Skeletal muscle cell (primary cell): Measurements from ENCODE around the gene NRG3.

ENCODE experiments used
- DNase-seq: peaks from one replicate; pipeline ENCODE4 v3.0.0-alpha.2; 2010; ENCODE audit warnings: low read depth
- H3K4me3 ChIP-seq: 2 replicates; pipeline ENCODE4 v1.5.1; 2011; ENCODE audit warnings: low read depth, mild to moderate bottlenecking, control low read depth, low read length, moderate library complexity

Gene NRG3

DNA sequence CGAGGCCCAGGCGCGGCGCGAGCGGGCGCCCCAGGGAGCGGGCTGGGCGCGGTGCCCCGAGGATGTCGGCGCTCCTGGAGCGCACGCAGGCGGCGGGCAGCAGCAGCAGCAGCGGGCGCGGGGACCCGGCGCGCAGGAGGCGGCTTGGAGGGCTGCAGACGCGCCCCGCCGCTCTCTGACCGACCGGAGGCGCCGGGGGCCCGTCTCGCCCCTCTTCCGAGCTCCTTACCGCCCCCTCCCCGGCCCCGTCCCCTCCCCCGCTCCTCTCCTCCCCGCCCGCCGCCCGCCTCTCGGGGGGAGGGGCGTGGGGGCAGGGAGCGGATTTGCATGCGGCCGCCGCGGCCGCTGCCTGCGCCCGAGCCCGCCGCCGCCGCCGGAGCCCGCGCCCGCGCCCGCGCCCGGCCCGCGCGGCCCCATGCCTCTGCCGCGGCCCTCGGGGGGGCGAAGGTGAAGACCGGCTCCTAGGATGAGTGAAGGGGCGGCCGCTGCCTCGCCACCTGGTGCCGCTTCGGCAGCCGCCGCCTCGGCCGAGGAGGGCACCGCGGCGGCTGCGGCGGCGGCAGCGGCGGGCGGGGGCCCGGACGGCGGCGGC lies at the start of gene NRG3:
NRG3 (plus strand) TSS at position 320 of the 592 bp plus-strand sequence.
- no peak for DNase-seq
- H3K4me3 ChIP-seq: no peak within 1 kb of the TSS

DNA sequence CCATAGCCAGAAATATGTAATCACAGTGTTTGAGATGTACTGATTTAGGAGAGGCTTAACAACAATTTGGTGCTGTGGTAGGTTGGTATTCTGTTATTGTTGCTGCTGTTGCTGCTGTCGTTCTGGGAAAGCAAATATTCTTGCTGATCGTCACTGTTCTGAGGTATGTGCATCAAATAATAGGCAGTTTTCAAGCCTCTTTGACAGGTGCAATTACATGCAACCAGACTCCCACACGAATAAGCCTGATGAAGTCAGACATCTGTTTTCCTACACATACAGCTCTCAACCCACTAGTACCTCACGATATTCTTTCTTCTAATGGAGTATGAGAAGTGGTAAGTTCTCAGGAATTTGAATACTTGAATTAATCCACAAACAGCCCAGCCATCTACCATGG lies 46.7 kb upstream of the NRG3 start:
- no peak for DNase-seq
- no peak overlapping the region for H3K4me3 ChIP-seq

- no peak for DNase-seq
- no peak overlapping the region for H3K4me3 ChIP-seq
Observed at GRCh38 chr10:81831060-81831459, 43.9 kb upstream of the NRG3 start.

DNA sequence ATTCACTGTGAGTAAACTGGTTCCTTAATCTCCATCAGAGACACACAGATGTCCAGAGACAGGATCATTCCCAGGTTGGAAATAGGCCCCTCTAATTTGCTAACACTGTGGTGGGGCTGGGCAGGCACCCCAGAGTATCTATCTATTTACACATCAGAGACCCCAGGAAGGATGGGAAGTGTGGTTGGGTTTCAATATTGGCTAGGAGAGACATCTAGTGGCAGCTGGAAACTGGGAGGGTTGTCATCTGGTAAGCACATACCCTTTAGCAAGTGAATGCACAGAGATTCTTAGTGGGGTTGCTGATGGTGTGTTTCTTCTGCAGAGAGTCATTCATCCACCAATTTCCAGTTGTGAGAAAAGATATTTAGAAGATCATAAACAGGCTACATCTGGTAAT lies 36.0 kb upstream of the NRG3 start:
- H3K4me3 ChIP-seq: no peak overlapping the region
- DNase-seq: no peak

GRCh38 chr10:81843042-81843441 lies 32.0 kb upstream of the NRG3 start:
- no peak for DNase-seq
- H3K4me3 ChIP-seq: no peak overlapping the region

GRCh38 chr10:81847675-81848074 lies 27.3 kb upstream of the NRG3 start:
- no peak overlapping the region for H3K4me3 ChIP-seq
- no peak for DNase-seq

- no peak overlapping the region for H3K4me3 ChIP-seq
- DNase-seq: no peak
Observed at GRCh38 chr10:81848514-81848913, 26.5 kb upstream of the NRG3 start.

- no peak overlapping the region for H3K4me3 ChIP-seq
- DNase-seq: no peak
Observed at GRCh38 chr10:81848931-81849330, 26.1 kb upstream of the NRG3 start.

- H3K4me3 ChIP-seq: no peak overlapping the region
- no peak for DNase-seq
Observed at GRCh38 chr10:81862596-81862995, 12.4 kb upstream of the NRG3 start.

DNA sequence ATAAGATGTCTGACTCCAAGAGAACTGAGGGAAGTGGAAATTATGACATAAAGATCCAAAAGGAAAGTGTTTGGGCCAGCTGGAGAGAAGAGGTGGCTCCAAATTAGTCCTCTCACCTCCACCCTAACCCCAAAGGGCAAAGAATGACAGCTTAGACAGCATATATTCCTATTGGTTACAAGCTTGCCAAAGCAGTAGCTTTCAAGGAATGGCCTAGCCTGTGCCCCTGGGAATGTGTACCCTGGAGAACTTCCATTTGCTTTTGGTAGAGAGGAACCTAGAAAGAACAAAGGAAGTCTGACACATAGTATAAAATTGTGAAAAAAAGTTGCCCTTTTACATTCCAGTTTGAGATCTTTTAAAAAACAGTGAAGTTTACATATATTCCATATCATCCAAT lies 11.2 kb upstream of the NRG3 start:
- DNase-seq: no peak
- no peak overlapping the region for H3K4me3 ChIP-seq

DNA sequence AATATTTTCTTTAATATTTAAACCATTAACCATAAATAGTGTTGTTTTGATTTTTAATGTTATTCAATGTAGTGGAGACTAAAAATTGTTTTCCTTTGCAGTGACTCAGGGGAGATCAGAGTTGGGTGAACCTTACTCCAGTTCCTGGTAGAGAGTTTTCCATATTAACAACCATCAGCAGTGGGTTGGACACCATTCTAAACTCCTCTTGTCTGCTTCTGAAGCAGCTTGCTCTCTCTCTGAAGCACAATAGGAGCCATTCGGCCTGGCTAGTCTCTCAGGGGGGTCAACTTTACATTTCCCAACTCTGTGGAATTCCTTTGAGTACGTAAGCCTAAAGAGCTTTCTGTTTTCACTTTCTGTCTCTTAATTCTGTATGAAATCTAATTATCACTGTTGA lies 9.4 kb upstream of the NRG3 start:
- no peak overlapping the region for H3K4me3 ChIP-seq
- no peak for DNase-seq

GRCh38 chr10:81866753-81867152 lies 8.2 kb upstream of the NRG3 start:
- DNase-seq: no peak
- H3K4me3 ChIP-seq: no peak overlapping the region

GRCh38 chr10:81870472-81870871 lies 4.5 kb upstream of the NRG3 start:
- H3K4me3 ChIP-seq: no peak overlapping the region
- no peak for DNase-seq

DNA sequence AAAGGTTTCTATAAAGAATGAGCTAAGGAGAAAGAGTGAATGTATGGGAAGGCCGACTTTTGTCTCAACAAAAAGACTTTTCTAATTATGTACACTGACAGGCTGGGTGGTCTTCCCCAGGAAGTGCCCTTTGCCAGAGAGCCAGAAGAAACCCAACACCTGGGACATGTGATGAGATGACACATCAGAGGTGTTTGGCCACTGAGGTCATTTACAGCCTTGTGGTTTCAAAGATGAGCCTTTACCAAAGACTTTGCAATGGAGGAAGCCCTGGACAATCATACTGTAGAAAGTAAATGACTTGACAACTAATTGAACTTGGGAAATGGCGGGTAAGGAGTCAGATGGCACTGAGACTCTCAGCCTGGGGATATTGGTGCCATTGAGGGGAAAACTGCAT lies 3.4 kb upstream of the NRG3 start:
- no peak for DNase-seq
- no peak overlapping the region for H3K4me3 ChIP-seq

- DNase-seq: no peak
Observed at GRCh38 chr10:81872206-81872862, 2.7 kb upstream of the NRG3 start.

DNA sequence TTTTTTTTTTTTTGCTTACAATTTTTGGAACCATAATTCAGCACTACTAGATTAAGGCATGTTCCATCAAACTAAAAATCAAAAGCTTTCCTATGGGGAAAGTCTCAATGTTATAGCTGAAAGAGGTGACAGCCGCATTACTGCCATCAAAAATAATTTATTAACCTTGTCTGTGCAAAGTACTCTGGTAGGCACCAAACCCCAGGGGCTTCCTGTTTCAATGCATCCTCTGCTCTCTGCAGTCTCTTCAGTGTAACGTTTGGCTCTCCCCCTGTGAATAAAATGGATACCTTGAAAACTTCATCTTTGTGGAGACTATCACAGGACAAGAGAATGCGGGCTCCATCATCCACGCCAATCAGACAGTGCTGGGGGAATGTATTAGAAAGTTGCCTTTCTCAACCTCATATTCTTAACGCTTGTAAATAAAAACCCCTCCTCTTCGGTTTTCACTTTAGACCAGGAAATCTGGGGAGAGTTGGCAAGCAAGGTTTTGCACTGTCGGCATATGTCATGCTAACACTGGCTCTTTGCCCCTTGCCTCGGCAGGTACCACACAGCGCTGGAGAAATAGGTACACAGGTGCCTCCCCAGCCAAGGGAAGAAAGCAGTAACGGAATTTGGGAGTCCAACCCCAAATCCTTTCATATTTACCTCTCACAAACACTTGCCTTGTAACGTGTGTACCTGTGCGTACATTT lies 1.6 kb upstream of the NRG3 start:
- no peak for DNase-seq
- H3K4me3 ChIP-seq: no peak overlapping the region

More at GRCh38 chr10:81872206-81872862, 2.7 kb upstream of the NRG3 start:
- H3K4me3 ChIP-seq: no peak overlapping the region

- no peak overlapping the region for H3K4me3 ChIP-seq
- no peak for DNase-seq
Observed at GRCh38 chr10:81873932-81874816, 820 bp upstream of the NRG3 start.

GRCh38 chr10:81875467-81876252 lies 666 bp downstream of the NRG3 start:
- no peak overlapping the region for H3K4me3 ChIP-seq
- DNase-seq: no peak
